Measurements from ENCODE around the gene PLD1. TPM values are rescaled to one million over a fixed set of nuclear protein-coding genes. Genes with fewer than 3 reads are reported as not detected.

PLD1 gene
- total and polyA plus RNA-seq, 2 of the 8 experiments (the other 6 are each of a cell fraction or from before 2014, with no cell fraction given): 1.2 to 2.6 TPM

DNA sequence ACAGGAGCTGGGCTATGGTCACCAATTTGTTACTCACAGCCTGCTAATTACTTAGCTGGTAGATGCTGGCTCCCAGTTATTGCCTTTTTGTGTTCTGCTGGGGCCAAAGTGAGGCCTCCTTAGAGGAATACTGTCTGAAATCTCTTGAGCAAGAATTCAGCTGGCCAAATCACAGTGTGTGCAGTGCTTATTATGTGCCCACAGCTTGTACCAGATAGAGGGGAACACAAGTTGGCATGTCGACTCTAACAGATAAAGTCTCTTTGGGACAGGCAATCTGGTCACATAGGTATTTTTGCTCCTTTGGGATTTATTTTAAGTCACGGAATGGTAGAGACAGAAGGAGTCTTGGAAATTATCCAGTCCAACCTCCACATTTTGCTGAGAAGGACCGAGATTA is 26.6 kb upstream of the PLD1 start:
- ChIA-PET CTCF (ENCODE audit: partially characterized antibody) (interaction anchor here (0.6 to 1.8 kb wide), 2 partner anchors 65 to 830 kb away, joined by 4 to 6 read pairs; no protein-coding TSS in a partner anchor), POLR2A (ENCODE audit: partially characterized antibody) (no interaction called here)
- DNase-seq (ENCODE audit: low read depth in 1 of 2, low spot score in 2 of 2) (no peak), FAIRE-seq (no peak)
- no peak overlapping the region for H3K14ac ChIP-seq (ENCODE audit: insufficient read length)
- no peaks in the 10 kb centered on the region for H3K36me3 ChIP-seq (ENCODE audit: control insufficient read depth in 2 of 4, insufficient read depth in 4 of 4, low read length in 3 of 4)
- no peak for TF ChIP-seq CBX8 (IDR thresholded peaks at IDR 0.05; ENCODE audit: borderline replicate concordance, low read depth, low read length)
- no peak for TF ChIP-seq KDM5A (IDR thresholded peaks at IDR 0.05; ENCODE audit: low read length)
- H2AFZ ChIP-seq (ENCODE audit: low read length): no peak overlapping the region
- no peaks in the 10 kb centered on the region for H3K79me2 ChIP-seq (ENCODE audit: control insufficient read depth in 1 of 2, insufficient read depth in 2 of 2, low read length in 2 of 2)
- no peak overlapping the region for H3K18ac ChIP-seq (ENCODE audit: extremely low read depth, low read length)
- H3K4ac ChIP-seq (replicated peaks; ENCODE audit: insufficient read length, low read depth, low read length): no peak overlapping the region
- H2BK12ac ChIP-seq (ENCODE audit: low read depth, low read length): no peak overlapping the region; the same call in 1 of the 2 replicates
- no peaks in the 10 kb centered on the region for H3K9me3 ChIP-seq (ENCODE audit: insufficient read depth in 2 of 2, low read depth in 1 of 2, low read length in 1 of 2)
- no peak overlapping the region for H4K5ac ChIP-seq (ENCODE audit: insufficient read length, low read depth, low read length)
- H3K27ac ChIP-seq (ENCODE audit: low read depth, low read length): no peak overlapping the region
- H2AK5ac ChIP-seq (ENCODE audit: low read depth, low read length): no peak overlapping the region
- H3K23me2 ChIP-seq (ENCODE audit: low read depth, low read length): no peaks in the 10 kb centered on the region
- WGBS, 2 experiments (ENCODE audit: extremely low coverage in 1 of 2, insufficient coverage in 1 of 2, insufficient read length in 1 of 2, insufficient replicate concordance in 2 of 2, low coverage in 1 of 2, low lambda C conversion rate in 2 of 2, missing lambda C conversion rate in 1 of 2): 96% methylated on average over 3 of the region's 3 CpGs; no CpG with 5 or more reads in 1 of the 2 experiments
- peaks cover 0 to 4% (median 2%) of the 10 kb centered on the region in 4 experiments; a peak in 3 of 7 replicates for H3K4me1 ChIP-seq (replicated peaks in 1 of 4; ENCODE audit: control insufficient read depth in 3 of 4, insufficient read depth in 4 of 4, low read length in 3 of 4)
- H3K27me3 ChIP-seq (replicated peaks in 1 of 4; ENCODE audit: control insufficient read depth in 3 of 4, extremely low read depth in 1 of 4, insufficient read depth in 3 of 4, low read length in 3 of 4): no peaks in the 10 kb centered on the region
- H2BK15ac ChIP-seq (ENCODE audit: low read length): no peak overlapping the region
- H3K4me2 ChIP-seq (ENCODE audit: insufficient read depth in 1 of 2, low read depth in 2 of 2, low read length in 2 of 2): no peak overlapping the region
- no peak overlapping the region for H3K56ac ChIP-seq (replicated peaks; ENCODE audit: insufficient read length, low read depth, low read length)
- no peaks in the 10 kb centered on the region for H4K20me1 ChIP-seq (replicated peaks in 1 of 2; ENCODE audit: control insufficient read depth in 1 of 2, insufficient read depth in 2 of 2, low read length in 2 of 2)
- no peak overlapping the region for H3K23ac ChIP-seq (ENCODE audit: insufficient read length)
- no peak overlapping the region for H2BK5ac ChIP-seq (ENCODE audit: low read depth, low read length)
- H4K8ac ChIP-seq (ENCODE audit: extremely low read depth, insufficient read depth, low read length): no peak overlapping the region
- H2BK20ac ChIP-seq (ENCODE audit: low read length): no peak overlapping the region
- no peaks in the 10 kb centered on the region for H3K79me1 ChIP-seq (ENCODE audit: low read depth, low read length)
- H4K91ac ChIP-seq (replicated peaks; ENCODE audit: insufficient read length, low read length): no peak overlapping the region
- no peak overlapping the region for H3K9ac ChIP-seq (replicated peaks in 1 of 4; ENCODE audit: extremely low read depth in 1 of 4, low read depth in 3 of 4, low read length in 3 of 4)
- H2BK120ac ChIP-seq (replicated peaks; ENCODE audit: low read depth, low read length): no peak overlapping the region
- no peak overlapping the region for H3K4me3 ChIP-seq (ENCODE audit: extremely low read depth in 1 of 4, insufficient read depth in 2 of 4, low read depth in 3 of 4, low read length in 4 of 4)

Measured in H1 (cell line).